Measurements from ENCODE around the gene ICAM5. TPM values are rescaled to one million over a fixed set of nuclear protein-coding genes. Genes with fewer than 3 reads are reported as not detected.
"Not testable (repeated sequence)": the region's sequence is repeated elsewhere in the genome, so short reads cannot be mapped to it uniquely, and the experiment has no call there.

Gene ICAM5
- total RNA-seq, 1 donor from 2014 or later: 0.11 TPM

- intact Hi-C loops (cut with DNase I): no loop called here
- no peak for DNase-seq
- no peak for ATAC-seq (ENCODE audit: poor library complexity)
These were observed 23.0 kb upstream of the ICAM5 start for GRCh38 chr19:10266706-10267105.

- no peak for DNase-seq
- no peak for ATAC-seq (ENCODE audit: poor library complexity)
These were observed 21.7 kb upstream of the ICAM5 start for GRCh38 chr19:10268071-10268470.

GRCh38 chr19:10269333-10270179 is 20.2 kb upstream of the ICAM5 start:
- peak; percentile 86 for ATAC-seq (ENCODE audit: poor library complexity)
- peak; percentile 94 for DNase-seq
- intact Hi-C loops (cut with DNase I): loop anchor here (2.0 kb wide), 1 partner anchor 119 kb away; no protein-coding TSS in a partner anchor

More at GRCh38 chr19:10268071-10268470, 21.7 kb upstream of the ICAM5 start:
- intact Hi-C loops (cut with DNase I): loop anchor here (2.0 kb wide), 1 partner anchor 121 kb away; no protein-coding TSS in a partner anchor

- intact Hi-C loops (cut with DNase I): no loop called here
- DNase-seq: peak; percentile 89
- ATAC-seq (ENCODE audit: poor library complexity): peak; percentile 73
These were observed 19.6 kb upstream of the ICAM5 start for GRCh38 chr19:10270180-10270615.

GRCh38 chr19:10270616-10271394 is 18.9 kb upstream of the ICAM5 start, which contains the start of gene ICAM1:
Gene ICAM1 (plus strand): TSS chr19:10271120. CDS start chr19:10271160, 40 bp downstream.
- intact Hi-C loops (cut with DNase I): no loop called here
- peak; percentile 91 for DNase-seq

GRCh38 chr19:10271543-10272086 is 18.1 kb upstream of the ICAM5 start:
- ATAC-seq (ENCODE audit: poor library complexity) (no peak), DNase-seq (no peak)
- intact Hi-C loops (cut with DNase I): no loop called here

More at GRCh38 chr19:10270616-10271394, 18.9 kb upstream of the ICAM5 start, which contains the start of gene ICAM1:
- ATAC-seq (ENCODE audit: poor library complexity): peak; percentile 74

- no peak for ATAC-seq (ENCODE audit: poor library complexity)
- DNase-seq: no peak
- intact Hi-C loops (cut with DNase I): no loop called here
These were observed 15.2 kb upstream of the ICAM5 start for GRCh38 chr19:10274589-10274988.

- no peak for ATAC-seq (ENCODE audit: poor library complexity)
- no peak for DNase-seq
- intact Hi-C loops (cut with DNase I): no loop called here
These were observed 11.8 kb upstream of the ICAM5 start for GRCh38 chr19:10277795-10278589.

GRCh38 chr19:10278935-10279334 is 10.8 kb upstream of the ICAM5 start:
- no peak for ATAC-seq (ENCODE audit: poor library complexity)
- intact Hi-C loops (cut with DNase I): no loop called here
- no peak for DNase-seq

GRCh38 chr19:10279737-10280442 is 9.9 kb upstream of the ICAM5 start:
- no peak for ATAC-seq (ENCODE audit: poor library complexity)
- intact Hi-C loops (cut with DNase I): no loop called here
- no peak for DNase-seq

GRCh38 chr19:10282043-10282442 is 7.7 kb upstream of the ICAM5 start:
- intact Hi-C loops (cut with DNase I); DNase-seq; ATAC-seq (ENCODE audit: poor library complexity): not testable (repeated sequence)

- intact Hi-C loops (cut with DNase I): no loop called here
- no peak for DNase-seq
These were observed 6.3 kb upstream of the ICAM5 start for GRCh38 chr19:10283301-10284064.

GRCh38 chr19:10284065-10284959 is 5.4 kb upstream of the ICAM5 start:
- intact Hi-C loops (cut with DNase I): no loop called here
- DNase-seq (no peak), ATAC-seq (ENCODE audit: poor library complexity) (no peak)

More at GRCh38 chr19:10283301-10284064, 6.3 kb upstream of the ICAM5 start:
- ATAC-seq (ENCODE audit: poor library complexity): no peak

GRCh38 chr19:10284960-10285278 is 4.8 kb upstream of the ICAM5 start:
- no peak for ATAC-seq (ENCODE audit: poor library complexity)

GRCh38 chr19:10285393-10285792 is 4.4 kb upstream of the ICAM5 start:
- intact Hi-C loops (cut with DNase I): no loop called here
- ATAC-seq (ENCODE audit: poor library complexity): no peak
- DNase-seq: no peak

More at GRCh38 chr19:10284960-10285278, 4.8 kb upstream of the ICAM5 start:
- intact Hi-C loops (cut with DNase I): no loop called here
- no peak for DNase-seq
